Measurements from ENCODE around the gene RHBDL3. TPM values are rescaled to one million over a fixed set of nuclear protein-coding genes. Genes with fewer than 3 reads are reported as not detected.

Gene RHBDL3
- total and polyA plus RNA-seq, 4 donors = 0.14 to 0.51 (median 0.25) TPM

GRCh38 chr17:32286518-32286900 is 20.9 kb downstream of the RHBDL3 start:
- peaks cover 0 to 5% (median 0%) of the 10 kb centered on the region in 5 donors for H3K4me1 ChIP-seq (ENCODE audit: control insufficient read depth in 5 of 5, insufficient read depth in 5 of 5, low read length in 5 of 5)
- H3K27ac ChIP-seq (ENCODE audit: low read depth in 1 of 2, low read length in 1 of 2) = no peak overlapping the region
- WGBS, 2 donors = 57 to 73% methylated on average over 5 of the region's 5 CpGs

GRCh38 chr17:32287804-32288511 is 22.3 kb downstream of the RHBDL3 start:
- peaks cover 0 to 2% (median 0%) of the 10 kb centered on the region in 3 donors for H3K27me3 ChIP-seq (ENCODE audit: control insufficient read depth in 3 of 3, insufficient read depth in 3 of 3, low read length in 2 of 3)
- 81 to 88% methylated on average over 10 of the region's 10 CpGs for WGBS, 2 donors
- H3K27ac ChIP-seq (ENCODE audit: low read depth in 1 of 2, low read length in 1 of 2) = no peak overlapping the region
- no peak overlapping the region for H3K9ac ChIP-seq (ENCODE audit: insufficient read depth in 1 of 2, low read length in 2 of 2)
- no peak for TF ChIP-seq CTCF (IDR thresholded peaks at IDR 0.05; ENCODE audit: control extremely low read depth, extremely low read depth)
- ATAC-seq (ENCODE audit: insufficient read depth, low FRiP score) (no peak), DNase-seq (no peak)
- peaks cover 0 to 5% (median 0%) of the 10 kb centered on the region in 5 donors for H3K4me1 ChIP-seq (ENCODE audit: control insufficient read depth in 5 of 5, insufficient read depth in 5 of 5, low read length in 5 of 5)
- no peak overlapping the region for H3K4me3 ChIP-seq
- no peaks in the 10 kb centered on the region for H3K9me3 ChIP-seq (ENCODE audit: control insufficient read depth in 4 of 4, insufficient read depth in 3 of 4, low read length in 3 of 4)
- no peaks in the 10 kb centered on the region for H3K36me3 ChIP-seq (ENCODE audit: control insufficient read depth in 4 of 4, insufficient read depth in 4 of 4, low read length in 4 of 4)

More at GRCh38 chr17:32286518-32286900, 20.9 kb downstream of the RHBDL3 start:
- no peaks in the 10 kb centered on the region for H3K36me3 ChIP-seq (ENCODE audit: control insufficient read depth in 4 of 4, insufficient read depth in 4 of 4, low read length in 4 of 4)
- ATAC-seq (ENCODE audit: insufficient read depth, low FRiP score) = no peak
- no peaks in the 10 kb centered on the region for H3K9me3 ChIP-seq (ENCODE audit: control insufficient read depth in 4 of 4, insufficient read depth in 3 of 4, low read length in 3 of 4)
- no peak for TF ChIP-seq CTCF (IDR thresholded peaks at IDR 0.05; ENCODE audit: control extremely low read depth, extremely low read depth)
- no peak overlapping the region for H3K4me3 ChIP-seq
- peaks cover 0 to 2% (median 0%) of the 10 kb centered on the region in 3 donors for H3K27me3 ChIP-seq (ENCODE audit: control insufficient read depth in 3 of 3, insufficient read depth in 3 of 3, low read length in 2 of 3)
- H3K9ac ChIP-seq (ENCODE audit: insufficient read depth in 1 of 2, low read length in 2 of 2) = no peak overlapping the region
- DNase-seq = no peak

GRCh38 chr17:32288615-32289014 is 23.0 kb downstream of the RHBDL3 start:
- no peak for TF ChIP-seq CTCF (IDR thresholded peaks at IDR 0.05; ENCODE audit: control extremely low read depth, extremely low read depth)
- H3K4me3 ChIP-seq = no peak overlapping the region
- no peak overlapping the region for H3K27ac ChIP-seq (ENCODE audit: low read depth in 1 of 2, low read length in 1 of 2)
- no peaks in the 10 kb centered on the region for H3K9me3 ChIP-seq (ENCODE audit: control insufficient read depth in 4 of 4, insufficient read depth in 3 of 4, low read length in 3 of 4)
- WGBS, 2 donors = 27 to 43% methylated on average over 11 of the region's 11 CpGs
- H3K36me3 ChIP-seq (ENCODE audit: control insufficient read depth in 4 of 4, insufficient read depth in 4 of 4, low read length in 4 of 4) = no peaks in the 10 kb centered on the region
- no peak for ATAC-seq (ENCODE audit: insufficient read depth, low FRiP score)
- no peak overlapping the region for H3K9ac ChIP-seq (ENCODE audit: insufficient read depth in 1 of 2, low read length in 2 of 2)
- peaks cover 0 to 5% (median 0%) of the 10 kb centered on the region in 5 donors for H3K4me1 ChIP-seq (ENCODE audit: control insufficient read depth in 5 of 5, insufficient read depth in 5 of 5, low read length in 5 of 5)
- H3K27me3 ChIP-seq (ENCODE audit: control insufficient read depth in 3 of 3, insufficient read depth in 3 of 3, low read length in 2 of 3) = peaks cover 0 to 2% (median 0%) of the 10 kb centered on the region in 3 donors
- peak in 1 of 3 donors; percentile 34 for DNase-seq
